OCI-LY7 (cell line): ENCODE data around the gene NVL.

Source experiments
- CTCF ChIP-seq: fragments of 200-600 bp; sonication (generic); conservative IDR thresholded peaks from 2 replicates; pipeline ENCODE4 v1.5.1; 2014; ENCODE audit warnings: mild to moderate bottlenecking, antibody characterized with exemption, low read length, moderate library complexity, mixed read lengths
- EZH2phosphoT487 ChIP-seq: fragments of 200-600 bp; sonication (generic); IDR thresholded peaks from 2 replicates; pipeline ENCODE4 v1.6.1; 2018; ENCODE audit warnings: low read depth, borderline replicate concordance, mild to moderate bottlenecking, mixed run types, antibody characterized with exemption, low read length, moderate library complexity, mixed read lengths

GRCh38 chr1:224339442-224340033 lies 9.6 kb upstream of the NVL start:
- no peak for TF ChIP-seq CTCF
- TF ChIP-seq EZH2phosphoT487 = no peak
